OCI-LY1 (cell line): ENCODE data around the gene MYH15.

ENCODE experiments used
- H2AFZ ChIP-seq: fragments of 200-600 bp; sonication (generic), shearing (Covaris generic); 2 replicates; pipeline ENCODE4 v1.6.0; 2014; ENCODE audit warnings: antibody characterized with exemption, mild to moderate bottlenecking, low read length
- H3F3A ChIP-seq: fragments of 200-600 bp; sonication (generic), shearing (Covaris generic); 2 replicates; pipeline ENCODE4 v1.6.0; 2014; ENCODE audit warnings: mild to moderate bottlenecking, antibody characterized with exemption, low read length, moderate library complexity; ENCODE audit not compliant: insufficient read depth
- H3K27ac ChIP-seq: fragments of 200-600 bp; sonication (generic); 2 replicates; pipeline ENCODE4 v1.5.1; 2014; ENCODE audit warnings: low read length, mixed run types, mild to moderate bottlenecking, low read depth; ENCODE audit not compliant: poor library complexity, severe bottlenecking
- H3K27me3 ChIP-seq: fragments of 200-600 bp; sonication (generic); 2 replicates; pipeline ENCODE4 v1.6.0; 2014; ENCODE audit warnings: antibody characterized with exemption, mild to moderate bottlenecking, low read length, moderate library complexity; ENCODE audit not compliant: insufficient read depth
- H3K36me3 ChIP-seq: fragments of 200-600 bp; sonication (generic); 2 replicates; pipeline ENCODE4 v1.6.1; 2014; ENCODE audit warnings: mild to moderate bottlenecking, antibody characterized with exemption, low read length, moderate library complexity, mixed read lengths; ENCODE audit not compliant: insufficient read depth
- H3K4me1 ChIP-seq: fragments of 200-600 bp; sonication (generic); 2 replicates; pipeline ENCODE4 v1.5.1; 2014; ENCODE audit warnings: mild to moderate bottlenecking, low read length, moderate library complexity; ENCODE audit not compliant: insufficient read depth, severe bottlenecking
- H3K4me2 ChIP-seq: fragments of 200-600 bp; sonication (generic), shearing (Covaris generic); 2 replicates; pipeline ENCODE4 v1.6.1; 2014; ENCODE audit warnings: low read length
- H3K4me3 ChIP-seq: fragments of 200-600 bp; sonication (generic); 2 replicates; pipeline ENCODE4 v1.5.1; 2014; ENCODE audit warnings: low read length, low read depth, mild to moderate bottlenecking, mixed read lengths; ENCODE audit not compliant: poor library complexity, severe bottlenecking
- H3K79me2 ChIP-seq: fragments of 200-600 bp; shearing (Covaris generic); 2 replicates; pipeline ENCODE4 v1.6.1; 2016; ENCODE audit warnings: mixed run types, low read length, mixed read lengths; ENCODE audit not compliant: insufficient read depth
- H3K9ac ChIP-seq: fragments of 200-600 bp; sonication (generic), shearing (Covaris generic); 2 replicates; pipeline ENCODE4 v1.6.1; 2014; ENCODE audit warnings: mild to moderate bottlenecking, low read length, mixed read lengths
- H3K9me2 ChIP-seq: fragments of 200-600 bp; sonication (generic), shearing (Covaris generic); 2 replicates; pipeline ENCODE4 v1.6.1; 2014; ENCODE audit warnings: low read depth, mild to moderate bottlenecking, low read length, mixed read lengths
- H3K9me3 ChIP-seq: fragments of 200-600 bp; shearing (Covaris generic); 2 replicates; pipeline ENCODE4 v1.6.1; 2014; ENCODE audit warnings: low read length, mixed read lengths
- H4K20me1 ChIP-seq: fragments of 200-600 bp; sonication (generic), shearing (Covaris generic); 2 replicates; pipeline ENCODE4 v1.6.0; 2016; ENCODE audit warnings: mild to moderate bottlenecking, low read length; ENCODE audit not compliant: insufficient read depth
- CTCF ChIP-seq: fragments of 200-600 bp; sonication (generic), shearing (Covaris generic); IDR thresholded peaks from 2 replicates; pipeline ENCODE4 v1.5.1; 2017; ENCODE audit warnings: mild to moderate bottlenecking, antibody characterized with exemption, low read length, moderate library complexity, mixed read lengths
- EZH2 ChIP-seq: fragments of 200-600 bp; sonication (generic), shearing (Covaris generic); IDR thresholded peaks from 2 replicates; pipeline ENCODE4 v1.8.0; 2017; ENCODE audit warnings: borderline replicate concordance, mixed run types, mild to moderate bottlenecking, antibody characterized with exemption, low read length, moderate library complexity, mixed read lengths

The MYH15 gene

GRCh38 chr3:108389372-108389771 lies 121.0 kb downstream of the MYH15 start:
- Histone ChIP-seq H3K27me3 (no peaks in the 10 kb centered on the region), H3K36me3 (no peaks in the 10 kb centered on the region), H2AFZ (no peak overlapping the region), H3K79me2 (no peaks in the 10 kb centered on the region), H3K4me3 (no peak overlapping the region), H3K9me3 (no peaks in the 10 kb centered on the region), H3K4me2 (no peak overlapping the region), H3F3A (no peaks in the 10 kb centered on the region), H4K20me1 (no peaks in the 10 kb centered on the region), H3K4me1 (no peaks in the 10 kb centered on the region), H3K27ac (no peak overlapping the region), H3K9ac (no peak overlapping the region), H3K9me2 (no peaks in the 10 kb centered on the region)
- no peak for TF ChIP-seq CTCF
- no peak for TF ChIP-seq EZH2

GRCh38 chr3:108388136-108389132 lies 122.0 kb downstream of the MYH15 start:
- H3K9ac ChIP-seq, result no peak overlapping the region

GRCh38 chr3:108387063-108387462 lies 123.3 kb downstream of the MYH15 start:
- H3K4me3 ChIP-seq, result no peak overlapping the region
- H3K9me2 ChIP-seq, result no peaks in the 10 kb centered on the region
- H3K27ac ChIP-seq, result no peak overlapping the region
- H3K4me2 ChIP-seq, result no peak overlapping the region
- H3K36me3 ChIP-seq, result no peaks in the 10 kb centered on the region
- no peaks in the 10 kb centered on the region for H3K9me3 ChIP-seq
- H3K79me2 ChIP-seq, result no peaks in the 10 kb centered on the region
- no peaks in the 10 kb centered on the region for H3K4me1 ChIP-seq
- H4K20me1 ChIP-seq, result no peaks in the 10 kb centered on the region
- H3K9ac ChIP-seq, result no peak overlapping the region
- H3F3A ChIP-seq, result no peaks in the 10 kb centered on the region
- H2AFZ ChIP-seq, result no peak overlapping the region
- TF ChIP-seq EZH2, result no peak
- no peak for TF ChIP-seq CTCF
- no peaks in the 10 kb centered on the region for H3K27me3 ChIP-seq

More at GRCh38 chr3:108388136-108389132, 122.0 kb downstream of the MYH15 start:
- no peaks in the 10 kb centered on the region for H3K79me2 ChIP-seq
- no peaks in the 10 kb centered on the region for H3K9me3 ChIP-seq
- H3K27me3 ChIP-seq, result no peaks in the 10 kb centered on the region
- no peaks in the 10 kb centered on the region for H3K4me1 ChIP-seq
- H2AFZ ChIP-seq, result no peak overlapping the region
- H3K4me2 ChIP-seq, result no peak overlapping the region
- no peak overlapping the region for H3K27ac ChIP-seq
- no peak for TF ChIP-seq CTCF
- TF ChIP-seq EZH2, result no peak
- no peaks in the 10 kb centered on the region for H3F3A ChIP-seq
- H3K4me3 ChIP-seq, result no peak overlapping the region
- H3K36me3 ChIP-seq, result no peaks in the 10 kb centered on the region
- no peaks in the 10 kb centered on the region for H4K20me1 ChIP-seq
- no peaks in the 10 kb centered on the region for H3K9me2 ChIP-seq
